Stimulated activated CD8-positive, alpha-beta memory T cell treated with anti-CD3 and anti-CD28 coated beads, Interleukin-7, amount 100 ng/mL, for 4 hours (primary cell): Measurements from ENCODE around the gene SDR42E1.

Source experiments
- DNase-seq, 2 donors: peaks; one replicate each; pipeline ENCODE4 v3.0.0-alpha.2; 2020; ENCODE audit warnings: low read depth in 2 of 2

SDR42E1 gene

GRCh38 chr16:81939164-81940056, 71.9 kb downstream of the SDR42E1 start:
- DNase-seq = no peak
